Measurements from ENCODE around the gene ADH5.

ADH5 gene

GRCh38 chr4:99052902-99053301, 35.7 kb downstream of the ADH5 start:
- Histone ChIP-seq H3F3A (ENCODE audit: insufficient read depth, low read length) (no peaks in the 10 kb centered on the region), H3K4me2 (ENCODE audit: low read depth, low read length) (no peak overlapping the region), H3K79me2 (ENCODE audit: low read length) (no peaks in the 10 kb centered on the region), H3K27me3 (replicated peaks; ENCODE audit: insufficient read depth, low read length) (no peaks in the 10 kb centered on the region), H3K4me3 (ENCODE audit: low read length) (no peak overlapping the region), H3K9ac (ENCODE audit: low read length) (no peak overlapping the region), H4K20me1 (ENCODE audit: insufficient read depth, low read length) (no peaks in the 10 kb centered on the region), H3K9me3 (replicated peaks; ENCODE audit: insufficient read depth, low read length) (no peaks in the 10 kb centered on the region), H2AFZ (ENCODE audit: low read length) (no peak overlapping the region), H3K4me1 (ENCODE audit: low read length) (peaks cover 4% of the 10 kb centered on the region; the same call in 1 of the 2 replicates), H3K27ac (ENCODE audit: low read length) (no peak overlapping the region), H3K36me3 (replicated peaks; ENCODE audit: insufficient read depth, low read length) (no peaks in the 10 kb centered on the region; the same call in 1 of the 2 replicates), H3K9me2 (replicated peaks; ENCODE audit: insufficient read depth, low read length) (no peaks in the 10 kb centered on the region)
- TF ChIP-seq CTCF (IDR thresholded peaks at IDR 0.05; ENCODE audit: low read length) (no peak), EZH2phosphoT487 (IDR thresholded peaks at IDR 0.05; ENCODE audit: low read length) (no peak), EZH2 (optimal IDR thresholded peaks at IDR 0.05; ENCODE audit: low read depth, low read length) (no peak)
- DNase-seq: no peak

GRCh38 chr4:99047710-99048109, 40.9 kb downstream of the ADH5 start:
- Histone ChIP-seq H3K79me2 (ENCODE audit: low read length) (no peaks in the 10 kb centered on the region), H3K27ac (ENCODE audit: low read length) (no peak overlapping the region)
- no peak for DNase-seq

GRCh38 chr4:99043346-99043745, 45.2 kb downstream of the ADH5 start:
- no peak for TF ChIP-seq CTCF (IDR thresholded peaks at IDR 0.05; ENCODE audit: low read length)
- no peak for TF ChIP-seq EZH2phosphoT487 (IDR thresholded peaks at IDR 0.05; ENCODE audit: low read length)
- TF ChIP-seq EZH2 (optimal IDR thresholded peaks at IDR 0.05; ENCODE audit: low read depth, low read length): no peak
- no peaks in the 10 kb centered on the region for H4K20me1 ChIP-seq (ENCODE audit: insufficient read depth, low read length)
- no peak overlapping the region for H3K4me3 ChIP-seq (ENCODE audit: low read length)
- no peak overlapping the region for H3K9ac ChIP-seq (ENCODE audit: low read length)
- H3K79me2 ChIP-seq (ENCODE audit: low read length): no peaks in the 10 kb centered on the region
- no peaks in the 10 kb centered on the region for H3F3A ChIP-seq (ENCODE audit: insufficient read depth, low read length)
- 0 out of 2 replicates have a peak, but pooled peaks cover 3% of the 10 kb centered on the region for H3K36me3 ChIP-seq (replicated peaks; ENCODE audit: insufficient read depth, low read length)
- DNase-seq: no peak
- H3K27ac ChIP-seq (ENCODE audit: low read length): no peak overlapping the region
- H3K9me2 ChIP-seq (replicated peaks; ENCODE audit: insufficient read depth, low read length): no peaks in the 10 kb centered on the region
- H2AFZ ChIP-seq (ENCODE audit: low read length): no peak overlapping the region
- no peak overlapping the region for H3K4me2 ChIP-seq (ENCODE audit: low read depth, low read length)
- no peaks in the 10 kb centered on the region for H3K4me1 ChIP-seq (ENCODE audit: low read length)
- no peaks in the 10 kb centered on the region for H3K27me3 ChIP-seq (replicated peaks; ENCODE audit: insufficient read depth, low read length)
- no peaks in the 10 kb centered on the region for H3K9me3 ChIP-seq (replicated peaks; ENCODE audit: insufficient read depth, low read length)

More at GRCh38 chr4:99047710-99048109, 40.9 kb downstream of the ADH5 start:
- H4K20me1 ChIP-seq (ENCODE audit: insufficient read depth, low read length): no peaks in the 10 kb centered on the region
- H3K4me3 ChIP-seq (ENCODE audit: low read length): no peak overlapping the region
- H3K27me3 ChIP-seq (replicated peaks; ENCODE audit: insufficient read depth, low read length): no peaks in the 10 kb centered on the region
- 0 out of 2 replicates have a peak, but pooled peaks cover 3% of the 10 kb centered on the region for H3K36me3 ChIP-seq (replicated peaks; ENCODE audit: insufficient read depth, low read length)
- no peak overlapping the region for H3K9ac ChIP-seq (ENCODE audit: low read length)
- H3K9me2 ChIP-seq (replicated peaks; ENCODE audit: insufficient read depth, low read length): no peaks in the 10 kb centered on the region
- H2AFZ ChIP-seq (ENCODE audit: low read length): no peak overlapping the region
- no peaks in the 10 kb centered on the region for H3K9me3 ChIP-seq (replicated peaks; ENCODE audit: insufficient read depth, low read length)
- no peak overlapping the region for H3K4me2 ChIP-seq (ENCODE audit: low read depth, low read length)
- H3F3A ChIP-seq (ENCODE audit: insufficient read depth, low read length): no peaks in the 10 kb centered on the region
- TF ChIP-seq EZH2phosphoT487 (IDR thresholded peaks at IDR 0.05; ENCODE audit: low read length) (no peak), EZH2 (optimal IDR thresholded peaks at IDR 0.05; ENCODE audit: low read depth, low read length) (no peak), CTCF (IDR thresholded peaks at IDR 0.05; ENCODE audit: low read length) (no peak)
- peaks cover 4% of the 10 kb centered on the region; the same call in 1 of the 2 replicates for H3K4me1 ChIP-seq (ENCODE audit: low read length)
